Measurements from ENCODE around the gene ABLIM2. TPM values are rescaled to one million over a fixed set of nuclear protein-coding genes. Genes with fewer than 3 reads are reported as not detected.

ABLIM2 gene
- total RNA-seq, 2 donors from 2014 or later, result 6.0 to 20.8 TPM

DNA sequence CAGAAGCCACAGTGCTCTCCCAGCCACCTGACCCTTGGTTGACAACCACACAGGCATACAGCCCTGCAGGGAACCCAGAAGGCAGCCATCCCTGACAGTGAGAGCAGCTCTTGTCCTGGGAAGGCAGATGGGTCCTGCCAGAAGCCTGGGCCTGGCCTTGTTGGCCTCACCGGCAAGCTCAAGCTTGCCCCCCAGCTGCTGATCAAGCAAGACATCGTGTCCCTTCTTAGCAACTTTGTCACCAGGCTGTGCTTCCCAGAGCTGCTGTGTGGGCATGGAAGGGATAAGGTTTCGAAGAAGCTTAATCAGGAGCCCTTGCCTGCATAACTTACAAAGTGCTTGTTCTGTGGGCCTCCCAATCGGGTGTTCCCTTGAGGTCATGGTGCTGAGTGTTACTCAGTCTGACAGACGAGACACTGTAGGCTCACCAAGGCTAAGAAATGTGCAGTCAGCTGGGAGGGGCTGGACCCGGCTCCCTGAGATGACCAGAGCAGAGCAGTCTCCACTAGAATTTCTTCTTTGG lies 6.8 kb upstream of the ABLIM2 start:
- DNase-seq (no peak), ATAC-seq (no peak)
- Histone ChIP-seq H3K36me3 (replicated peaks in 1 of 2; ENCODE audit: insufficient read depth in 1 of 2, low read depth in 2 of 2) (no peaks in the 10 kb centered on the region), H3K4me3 (no peak overlapping the region), H3K9me3 (no peaks in the 10 kb centered on the region), H3K27me3 (no peaks in the 10 kb centered on the region), H3K27ac (no peak overlapping the region), H3K4me1 (peaks cover 16% of the 10 kb centered on the region)
- TF ChIP-seq POLR2A (IDR thresholded peaks at IDR 0.05), result no peak
- TF ChIP-seq, protein P1, sequence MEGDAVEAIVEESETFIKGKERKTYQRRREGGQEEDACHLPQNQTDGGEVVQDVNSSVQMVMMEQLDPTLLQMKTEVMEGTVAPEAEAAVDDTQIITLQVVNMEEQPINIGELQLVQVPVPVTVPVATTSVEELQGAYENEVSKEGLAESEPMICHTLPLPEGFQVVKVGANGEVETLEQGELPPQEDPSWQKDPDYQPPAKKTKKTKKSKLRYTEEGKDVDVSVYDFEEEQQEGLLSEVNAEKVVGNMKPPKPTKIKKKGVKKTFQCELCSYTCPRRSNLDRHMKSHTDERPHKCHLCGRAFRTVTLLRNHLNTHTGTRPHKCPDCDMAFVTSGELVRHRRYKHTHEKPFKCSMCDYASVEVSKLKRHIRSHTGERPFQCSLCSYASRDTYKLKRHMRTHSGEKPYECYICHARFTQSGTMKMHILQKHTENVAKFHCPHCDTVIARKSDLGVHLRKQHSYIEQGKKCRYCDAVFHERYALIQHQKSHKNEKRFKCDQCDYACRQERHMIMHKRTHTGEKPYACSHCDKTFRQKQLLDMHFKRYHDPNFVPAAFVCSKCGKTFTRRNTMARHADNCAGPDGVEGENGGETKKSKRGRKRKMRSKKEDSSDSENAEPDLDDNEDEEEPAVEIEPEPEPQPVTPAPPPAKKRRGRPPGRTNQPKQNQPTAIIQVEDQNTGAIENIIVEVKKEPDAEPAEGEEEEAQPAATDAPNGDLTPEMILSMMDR (IDR thresholded peaks at IDR 0.05), result no peak
- 83 to 88% methylated on average over 3 to 6 of the region's 6 CpGs for WGBS, 2 donors
- intact Hi-C loops (cut with DNase I), result no loop called here

DNA sequence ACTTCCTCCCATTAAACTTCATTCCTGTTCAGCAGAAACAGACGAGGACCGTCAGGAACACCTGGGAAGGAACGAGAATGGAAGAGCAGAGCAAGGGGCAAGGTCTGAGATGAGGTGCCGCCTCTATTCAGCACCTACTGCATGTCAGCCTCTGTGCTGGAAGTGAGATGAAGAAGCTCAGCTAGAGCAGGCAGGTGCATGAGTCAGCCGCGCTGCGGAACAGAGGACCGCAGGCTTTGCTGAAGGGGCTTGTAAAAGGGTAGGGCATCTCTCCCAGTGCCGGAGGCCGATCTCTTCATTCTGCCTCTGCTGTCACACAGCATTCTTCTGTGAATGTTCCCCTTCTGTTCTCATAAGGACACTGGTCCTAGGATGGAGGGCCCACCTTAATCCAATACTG lies 6.1 kb upstream of the ABLIM2 start:
- H3K27me3 ChIP-seq, result no peaks in the 10 kb centered on the region
- ATAC-seq (no peak), DNase-seq (no peak)
- intact Hi-C loops (cut with DNase I), result no loop called here
- no peaks in the 10 kb centered on the region for H3K9me3 ChIP-seq
- H3K4me1 ChIP-seq, result peaks cover 24% of the 10 kb centered on the region
- H3K27ac ChIP-seq, result peak overlapping the region in 3 of 4 donors; percentile 21 to 73 (median 69)
- no peak overlapping the region for H3K4me3 ChIP-seq
- no peak for TF ChIP-seq POLR2A (IDR thresholded peaks at IDR 0.05)
- TF ChIP-seq, protein P1 (IDR thresholded peaks at IDR 0.05), result no peak
- 90 to 93% methylated on average over 10 of the region's 10 CpGs for WGBS, 2 donors
- H3K36me3 ChIP-seq (replicated peaks in 1 of 2; ENCODE audit: insufficient read depth in 1 of 2, low read depth in 2 of 2), result no peaks in the 10 kb centered on the region

DNA sequence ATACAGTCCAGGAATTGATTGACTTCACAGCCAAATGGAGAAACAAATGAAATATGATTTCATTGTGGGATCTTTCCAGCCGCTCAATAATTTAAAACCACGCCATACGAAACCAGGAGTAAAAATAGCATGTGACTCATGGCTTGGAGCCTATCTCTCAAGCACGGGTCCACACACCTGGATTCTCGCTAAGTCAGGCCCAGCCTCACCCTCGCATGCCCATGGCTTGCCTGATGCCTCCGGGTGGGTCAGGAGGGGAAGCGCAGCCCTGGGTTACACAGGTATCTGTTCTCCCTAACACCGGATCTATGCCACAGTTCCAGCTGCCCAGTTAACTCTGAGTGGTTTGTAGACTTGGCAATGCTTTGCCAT lies 5.6 kb upstream of the ABLIM2 start:
- Histone ChIP-seq H3K36me3 (replicated peaks in 1 of 2; ENCODE audit: insufficient read depth in 1 of 2, low read depth in 2 of 2) (no peaks in the 10 kb centered on the region), H3K4me1 (peaks cover 29% of the 10 kb centered on the region), H3K9me3 (no peaks in the 10 kb centered on the region), H3K4me3 (no peak overlapping the region), H3K27me3 (no peaks in the 10 kb centered on the region), H3K27ac (peak overlapping the region; percentile 31 to 73 (median 62))
- peak; percentile 68 for ATAC-seq
- WGBS, 2 donors, result 35 to 44% methylated on average over 9 of the region's 9 CpGs
- peak; percentile 52 to 81 (median 76) for DNase-seq
- intact Hi-C loops (cut with DNase I), result no loop called here
- no peak for TF ChIP-seq POLR2A (IDR thresholded peaks at IDR 0.05)
- TF ChIP-seq, protein P1 (IDR thresholded peaks at IDR 0.05), result peak in 1 of 7 experiments; percentile 18

DNA sequence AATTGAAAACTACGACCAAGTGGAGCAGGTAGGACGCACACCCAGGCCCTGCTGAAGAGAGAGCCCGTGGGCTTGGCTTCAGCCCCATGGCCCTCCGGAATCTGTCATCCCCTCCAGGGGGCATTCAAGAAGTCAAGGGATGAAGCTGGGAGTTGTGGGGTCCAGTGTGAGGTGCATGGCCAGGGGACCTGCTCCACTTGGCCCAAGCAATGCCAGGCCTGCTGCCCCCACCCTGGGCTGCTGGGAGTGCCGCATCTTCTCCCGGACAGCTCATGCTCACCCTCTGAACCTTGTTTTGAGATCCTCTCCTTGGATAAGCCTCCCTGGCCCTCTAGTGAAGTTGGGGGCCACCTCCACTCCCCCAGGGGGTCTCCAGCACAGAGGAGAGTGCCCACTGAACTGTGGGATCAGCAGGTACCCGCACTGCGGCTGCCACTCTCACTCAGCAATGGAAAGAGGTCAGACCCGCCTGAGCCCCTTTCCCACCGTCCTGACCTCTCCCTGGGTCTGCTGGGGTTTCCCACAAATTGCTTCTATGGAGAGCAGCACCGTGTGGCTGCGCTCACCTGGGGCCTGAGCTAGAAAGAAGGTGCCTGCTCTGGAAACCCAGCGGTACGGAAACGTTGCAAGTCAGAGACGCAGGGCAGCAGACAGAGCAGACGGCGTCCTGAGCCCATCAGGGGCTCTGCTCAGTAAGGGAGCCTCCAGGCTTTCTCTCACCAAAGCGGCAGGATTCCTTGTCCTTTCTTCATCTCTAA lies 5.0 kb upstream of the ABLIM2 start:
- Histone ChIP-seq H3K4me1 (peaks cover 29% of the 10 kb centered on the region), H3K27ac (peak overlapping the region; percentile 31 to 73 (median 62)), H3K27me3 (no peaks in the 10 kb centered on the region), H3K36me3 (replicated peaks in 1 of 2; ENCODE audit: insufficient read depth in 1 of 2, low read depth in 2 of 2) (no peaks in the 10 kb centered on the region), H3K9me3 (no peaks in the 10 kb centered on the region), H3K4me3 (no peak overlapping the region)
- intact Hi-C loops (cut with DNase I), result no loop called here
- 34 to 68% methylated on average over 7 to 19 of the region's 19 CpGs for WGBS, 2 donors
- ATAC-seq, result peak; percentile 3
- DNase-seq, result peak in 1 of 4 donors; percentile 30
- TF ChIP-seq, protein P1 (IDR thresholded peaks at IDR 0.05), result no peak
- no peak for TF ChIP-seq POLR2A (IDR thresholded peaks at IDR 0.05)

Data from body of pancreas (tissue), 4 donors.